HL-60/S4 treated with retinoic acid at 250 ng/mL for 4 days and 3 days (cell line): ENCODE results near the gene STX11.

Experiments used
- in situ Hi-C: fragments of 300-500 bp; cut with MboI; formaldehyde crosslinking; loops from 2 replicates; pipeline ENCODE4 v1.7.0; 2022; ENCODE audit warnings: low sequenced_read_pairs

Gene STX11

DNA sequence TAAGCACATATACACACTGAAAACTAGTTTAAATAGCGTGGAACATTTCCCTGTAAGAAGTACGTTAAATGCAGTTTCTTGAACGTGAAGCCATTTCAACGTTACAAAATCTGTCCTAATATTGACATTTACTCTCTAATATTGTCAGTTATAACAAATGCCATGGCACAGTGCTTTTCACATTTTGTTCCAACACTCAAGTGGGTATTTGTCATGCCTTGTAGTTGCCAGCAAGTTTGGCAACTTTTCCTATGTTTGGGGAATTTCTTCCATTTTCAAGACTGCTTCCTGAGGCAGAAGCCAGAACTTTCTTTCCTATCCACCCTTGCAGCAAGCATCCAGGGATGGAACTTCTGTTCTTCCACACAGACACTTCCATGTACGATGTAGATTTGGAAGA lies 63.0 kb downstream of the STX11 start:
- in situ Hi-C loops = no loop called here

DNA sequence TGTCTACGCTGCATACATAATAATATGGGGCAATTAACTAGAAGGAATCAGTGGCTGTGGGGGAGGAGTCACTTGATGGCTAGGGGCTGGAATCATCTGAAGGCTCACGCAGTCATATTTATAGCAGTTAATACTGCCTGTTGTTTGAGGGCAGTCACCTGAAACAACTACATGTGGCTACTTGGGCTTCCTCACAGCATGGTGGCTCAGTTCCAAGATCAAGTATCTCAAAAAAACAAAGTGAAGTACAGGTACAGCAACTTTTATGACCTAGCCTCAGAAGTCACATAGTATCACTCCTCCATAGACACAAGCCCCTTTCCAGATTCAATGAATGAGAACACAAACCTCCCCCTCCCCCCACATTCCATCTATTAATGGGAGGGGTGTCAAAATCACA lies 63.7 kb downstream of the STX11 start:
- in situ Hi-C loops = no loop called here

DNA sequence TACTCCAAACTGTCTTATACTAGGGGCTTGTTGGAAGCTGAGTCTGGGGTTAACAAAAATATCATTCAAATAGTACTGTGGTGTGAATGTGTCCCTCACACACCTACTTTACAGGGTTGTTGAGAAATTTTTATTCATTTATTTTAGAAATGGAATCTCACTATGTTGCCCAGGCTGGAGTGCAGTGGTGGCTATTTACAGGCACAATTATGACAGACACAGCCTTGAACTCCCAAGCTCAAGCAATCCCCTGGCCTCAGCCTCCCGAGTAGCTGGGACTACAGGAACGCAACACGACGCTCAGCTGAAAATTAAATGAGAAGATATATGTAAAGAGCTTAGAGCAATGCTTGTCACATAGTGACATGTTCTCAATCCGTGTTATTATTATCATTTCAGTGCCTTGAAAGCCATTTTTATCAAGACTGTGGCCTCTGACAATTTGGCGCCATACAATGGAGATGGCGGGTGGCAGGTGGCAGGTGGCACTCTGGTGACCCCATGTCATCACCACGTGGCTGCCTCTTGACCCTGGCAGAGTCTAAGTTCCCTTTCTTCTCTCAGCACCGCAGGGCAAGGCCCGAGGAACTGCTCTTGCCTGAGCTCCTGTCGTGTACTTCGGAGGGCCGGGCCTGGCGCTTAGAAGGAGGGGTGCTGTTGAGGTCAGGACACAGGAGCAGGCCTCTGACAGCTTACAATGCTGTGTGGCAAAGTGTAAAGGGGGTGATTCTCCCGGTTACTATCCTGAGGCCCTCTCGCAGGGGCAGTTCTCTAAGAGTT lies 64.5 kb downstream of the STX11 start:
- in situ Hi-C loops = loop anchor here (5.0 kb wide), 1 partner anchor 103 kb away; no protein-coding TSS in a partner anchor

DNA sequence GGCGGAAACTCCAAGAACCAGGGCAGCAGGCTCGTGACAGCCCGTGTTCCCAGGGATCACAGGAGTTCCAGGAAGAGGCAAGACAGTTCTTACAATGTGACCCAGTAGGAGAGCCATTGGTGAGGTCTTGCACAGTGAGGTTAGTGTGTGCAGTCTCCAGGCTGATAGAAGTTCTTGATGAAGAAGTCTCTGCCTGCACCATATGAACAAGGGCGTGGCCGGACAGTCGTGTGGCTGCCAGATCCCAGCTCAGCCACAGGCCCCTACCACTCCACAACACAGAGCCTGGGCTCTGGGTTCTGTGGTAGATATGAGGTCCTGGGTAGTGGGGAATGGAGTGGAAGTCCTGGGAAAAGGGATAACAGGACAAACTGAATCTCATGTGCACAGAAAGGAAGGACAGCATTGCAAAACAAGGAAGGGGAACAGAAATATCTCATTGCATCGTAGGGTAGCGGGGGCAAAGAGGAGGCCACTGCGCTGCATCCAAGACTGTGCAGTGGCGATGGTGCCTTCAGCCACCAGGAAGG lies 65.2 kb downstream of the STX11 start:
- in situ Hi-C loops = loop anchor here (5.0 kb wide), 1 partner anchor 103 kb away; no protein-coding TSS in a partner anchor

DNA sequence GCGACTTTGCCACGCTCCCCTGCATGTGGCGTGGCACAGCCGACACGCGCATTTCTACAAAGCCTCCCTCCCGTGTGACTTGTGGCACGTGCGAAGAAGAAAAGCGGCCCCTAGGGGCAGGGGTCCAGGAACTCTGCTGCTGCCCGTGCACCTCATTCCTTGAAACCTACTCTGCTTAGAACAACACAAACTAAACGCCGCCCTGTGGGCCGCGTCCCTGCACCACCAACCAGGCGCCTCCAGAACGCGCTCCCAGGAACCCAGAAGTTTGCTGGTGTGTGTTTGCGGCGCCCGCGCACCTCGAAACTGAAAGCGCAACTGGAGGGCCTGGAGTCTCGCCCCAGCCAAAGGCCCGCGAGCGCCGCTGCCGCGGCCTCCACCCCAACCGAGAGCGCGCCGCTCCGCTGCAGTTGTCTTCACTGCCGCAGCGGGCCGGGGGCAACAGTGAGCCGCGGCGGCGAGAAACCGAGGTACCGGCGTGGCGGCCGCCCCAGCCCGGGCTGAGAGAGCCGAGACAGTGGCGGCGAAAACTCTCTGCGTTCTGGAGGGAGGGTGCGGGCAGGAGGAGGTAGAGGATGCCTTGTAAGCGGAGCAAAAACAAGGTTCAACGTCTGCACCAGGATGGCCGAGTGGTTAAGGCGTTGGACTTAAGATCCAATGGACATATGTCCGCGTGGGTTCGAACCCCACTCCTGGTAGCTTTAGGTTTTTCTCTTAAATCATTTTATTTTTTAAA lies 65.8 kb downstream of the STX11 start:
- in situ Hi-C loops = loop anchor here (5.0 kb wide), 1 partner anchor 104 kb away; no protein-coding TSS in a partner anchor

DNA sequence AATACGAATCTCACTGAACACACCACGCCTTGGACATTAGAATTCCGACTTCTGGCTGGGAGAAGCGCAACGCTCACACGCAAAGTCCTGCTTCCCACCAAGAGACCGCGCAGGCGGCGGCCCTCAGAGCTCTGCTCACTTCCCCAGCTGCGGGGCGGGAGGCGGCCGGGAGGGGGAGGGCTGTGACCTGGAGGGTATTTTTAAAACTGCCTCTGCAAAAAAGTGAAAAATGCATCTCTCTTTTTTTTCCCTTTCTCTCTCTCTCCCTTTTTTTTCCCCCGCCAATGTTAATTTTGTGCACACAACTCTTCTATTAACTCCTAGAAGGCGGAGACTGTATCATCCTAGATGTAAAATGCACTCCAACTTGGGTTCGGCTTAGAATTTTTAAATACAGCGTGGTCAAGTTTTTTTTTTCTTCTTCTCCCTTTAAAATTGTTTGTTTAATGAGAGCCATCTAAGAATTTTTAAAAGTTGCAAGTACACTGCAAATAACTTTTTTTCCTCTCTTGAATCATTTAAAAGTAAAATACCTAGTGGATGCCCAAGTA lies 66.4 kb downstream of the STX11 start:
- in situ Hi-C loops = loop anchor here (5.0 kb wide), 1 partner anchor 104 kb away; no protein-coding TSS in a partner anchor

DNA sequence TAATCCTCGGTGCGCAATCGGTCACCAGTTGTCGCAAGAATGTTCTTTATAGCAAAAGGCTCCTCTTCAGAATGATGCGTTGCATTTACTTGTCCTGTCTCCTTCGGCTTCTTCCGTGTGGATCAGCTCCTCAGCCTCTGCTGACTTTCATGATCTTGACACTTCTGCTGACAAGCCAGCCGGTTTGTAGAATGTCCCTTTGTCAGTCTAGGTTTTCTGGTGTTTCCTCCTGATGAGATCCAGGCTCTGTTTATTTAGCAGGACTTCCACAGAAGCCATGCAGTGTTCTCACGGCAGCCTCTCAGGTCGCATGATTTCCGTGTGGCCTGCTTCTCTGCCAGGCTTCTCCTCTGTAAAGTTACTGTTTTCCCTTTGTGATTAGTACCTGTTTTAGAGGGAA lies 66.9 kb downstream of the STX11 start:
- in situ Hi-C loops = loop anchor here (5.0 kb wide), 1 partner anchor 105 kb away; no protein-coding TSS in a partner anchor

DNA sequence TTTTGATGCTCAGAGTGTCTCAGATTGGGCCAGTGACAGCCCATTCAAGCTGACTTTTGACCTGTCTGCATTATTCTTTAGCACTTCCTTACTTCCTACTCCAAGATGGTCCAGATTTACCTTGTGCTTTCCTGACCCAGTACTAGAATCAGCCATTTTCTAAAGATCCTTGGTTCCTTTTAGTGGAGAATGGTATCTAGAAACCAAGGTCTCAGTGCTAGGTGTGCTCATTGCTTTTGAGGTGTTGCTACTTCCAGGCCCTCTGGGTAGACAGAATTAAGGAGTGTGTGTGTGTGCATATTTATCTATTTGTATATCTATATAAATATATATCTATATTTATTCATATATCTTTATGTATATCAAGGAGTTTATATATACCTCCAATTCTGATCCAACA lies 67.5 kb downstream of the STX11 start:
- in situ Hi-C loops = loop anchor here (5.0 kb wide), 1 partner anchor 105 kb away; no protein-coding TSS in a partner anchor

DNA sequence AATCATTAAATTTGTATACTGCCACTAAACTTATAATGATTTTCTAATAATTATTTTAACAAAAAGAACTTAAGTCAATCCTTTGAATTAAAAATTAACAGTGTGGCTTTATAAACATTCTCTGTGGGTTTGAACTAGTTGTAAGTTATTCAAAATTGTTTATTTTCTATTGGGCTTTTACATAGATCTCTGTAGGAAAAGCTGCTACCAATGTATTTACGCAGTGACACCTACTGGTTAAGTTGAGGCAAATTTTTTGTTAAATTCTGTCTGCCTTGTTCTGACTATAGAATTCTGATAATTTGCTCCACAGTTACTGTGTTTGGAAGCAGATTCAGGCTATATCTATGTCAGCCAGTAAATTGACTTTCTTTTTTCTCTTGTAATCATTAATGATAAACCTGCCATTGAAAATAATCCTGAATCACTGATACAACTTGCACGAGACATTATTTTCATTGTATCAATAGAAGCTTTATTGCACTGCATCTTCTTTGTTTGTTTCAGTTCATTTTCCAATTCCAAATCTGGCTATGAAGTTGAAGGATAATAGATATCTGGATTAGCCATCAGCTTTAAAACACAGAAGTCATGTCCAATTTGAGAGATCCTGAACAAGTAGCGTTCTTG lies 68.9 kb downstream of the STX11 start:
- in situ Hi-C loops = loop anchor here (5.0 kb wide), 1 partner anchor 107 kb away; no protein-coding TSS in a partner anchor

DNA sequence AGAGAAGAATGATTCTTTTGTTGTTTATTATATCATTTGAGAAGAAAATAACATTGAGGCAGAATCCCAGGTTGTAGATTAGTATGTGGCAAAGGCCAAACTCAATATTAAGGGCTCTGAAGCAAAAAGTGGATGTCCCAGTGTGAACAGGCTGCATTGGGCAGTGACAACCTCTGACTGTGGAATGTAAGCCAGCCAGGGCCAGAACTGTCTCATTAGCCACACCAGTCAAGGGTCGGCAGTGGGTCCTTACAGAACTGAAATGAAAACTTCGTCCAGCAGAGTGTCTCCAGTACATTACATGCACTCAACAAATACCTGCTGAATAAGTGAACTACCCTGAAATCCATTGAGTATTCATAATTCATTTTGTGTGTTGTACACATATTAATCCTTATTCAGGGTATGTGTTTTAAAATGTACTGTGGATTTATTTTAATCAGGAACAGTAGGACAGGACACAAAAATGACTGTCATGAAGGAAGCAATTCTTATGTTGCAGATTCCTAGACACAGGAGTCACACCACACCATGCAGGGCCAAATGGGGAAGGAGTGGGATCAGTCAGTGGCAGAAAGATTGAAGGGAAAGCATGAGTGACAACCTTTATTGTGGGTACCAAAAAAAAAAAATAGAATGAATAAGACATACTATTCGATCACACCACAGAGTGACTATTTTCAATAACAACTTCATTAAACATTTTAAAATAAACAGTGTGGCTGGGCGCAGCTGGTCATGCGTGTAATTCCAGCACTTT lies 69.9 kb downstream of the STX11 start:
- in situ Hi-C loops = no loop called here

DNA sequence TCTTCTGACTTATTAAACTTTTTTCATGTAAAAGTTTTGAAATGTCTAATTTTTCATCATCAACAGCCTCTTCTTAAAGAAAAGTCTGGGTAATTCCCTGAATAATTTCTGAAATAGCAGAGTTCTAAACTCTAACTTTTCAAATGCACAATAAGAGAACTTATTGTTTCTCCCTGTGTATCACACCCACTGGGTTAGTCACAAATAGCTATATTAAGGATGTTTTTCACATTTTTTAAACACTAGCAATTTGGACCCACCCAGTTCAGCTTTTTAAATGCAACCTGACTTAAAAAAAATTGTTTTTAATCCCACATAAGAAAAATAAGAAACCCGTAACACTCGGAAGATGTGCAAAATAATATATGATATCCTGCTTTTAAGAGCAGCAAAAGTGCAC lies 73.4 kb downstream of the STX11 start:
- in situ Hi-C loops = no loop called here

DNA sequence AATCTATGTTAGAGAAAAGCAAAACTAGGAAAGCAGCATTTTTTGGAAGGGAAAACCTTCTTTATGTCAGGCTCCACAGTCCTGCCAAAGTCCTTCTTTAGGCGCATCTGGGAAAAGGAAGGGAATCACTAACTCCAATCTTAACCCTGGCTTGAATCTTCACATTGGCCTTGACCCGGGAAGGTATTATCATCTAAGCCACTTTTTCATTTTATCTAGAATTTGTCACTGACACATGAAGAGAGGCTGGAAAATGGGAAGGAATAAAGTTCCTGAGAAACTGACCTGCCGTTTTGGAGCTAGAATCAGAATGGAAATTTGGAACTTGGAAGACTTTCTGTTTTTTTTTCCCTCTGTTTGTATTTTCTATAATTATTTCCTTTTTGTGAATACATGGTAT lies 81.4 kb downstream of the STX11 start:
- in situ Hi-C loops = no loop called here

DNA sequence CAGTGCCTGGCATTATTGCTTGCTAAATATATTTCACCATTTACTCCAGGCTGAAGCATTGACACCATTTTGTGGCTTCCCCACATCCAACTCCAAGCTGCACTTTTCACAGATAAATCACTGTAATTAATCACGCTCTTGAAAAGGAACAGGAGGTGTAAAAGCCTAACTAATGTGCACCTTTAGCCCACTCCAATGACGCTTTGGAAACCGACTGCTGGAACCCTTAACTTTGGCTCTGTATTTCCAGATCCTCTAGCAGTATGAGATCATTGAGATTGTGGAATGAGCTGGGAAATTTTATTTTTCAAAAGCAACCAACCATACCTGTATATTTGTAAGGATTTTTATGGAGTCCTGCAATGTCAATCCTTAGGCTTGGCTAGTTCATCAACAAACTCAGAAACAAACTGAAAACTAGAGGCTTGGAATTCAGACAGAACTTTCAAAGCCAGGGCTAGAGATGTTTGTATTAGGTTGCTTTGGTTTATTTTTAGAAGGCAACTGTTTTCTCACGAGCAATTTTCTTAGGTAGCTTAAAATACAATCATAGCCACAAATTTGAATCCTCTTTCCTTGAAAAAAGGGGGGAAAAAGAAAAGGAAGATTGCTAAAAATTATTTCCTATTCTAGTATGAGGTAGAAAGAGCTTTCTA lies 82.0 kb downstream of the STX11 start:
- in situ Hi-C loops = no loop called here

DNA sequence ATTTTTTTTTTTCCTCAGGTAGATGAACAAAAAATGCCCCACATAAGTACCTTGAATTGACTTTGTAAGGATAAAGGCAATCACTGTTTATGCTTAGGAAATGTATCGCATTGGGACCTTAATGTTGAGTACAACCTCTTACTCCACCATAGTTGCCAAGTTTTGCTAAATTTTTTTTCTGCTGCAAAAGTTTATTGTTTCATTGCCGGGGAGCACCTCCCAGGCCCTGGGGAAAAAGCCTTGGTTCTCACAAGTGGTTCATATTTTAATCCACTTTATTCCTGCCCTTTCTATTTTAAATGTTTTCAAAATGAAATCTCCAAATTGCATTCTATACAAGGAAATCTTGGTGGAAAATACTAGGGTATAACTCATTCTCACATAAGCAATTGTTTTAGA lies 82.5 kb downstream of the STX11 start:
- in situ Hi-C loops = no loop called here

DNA sequence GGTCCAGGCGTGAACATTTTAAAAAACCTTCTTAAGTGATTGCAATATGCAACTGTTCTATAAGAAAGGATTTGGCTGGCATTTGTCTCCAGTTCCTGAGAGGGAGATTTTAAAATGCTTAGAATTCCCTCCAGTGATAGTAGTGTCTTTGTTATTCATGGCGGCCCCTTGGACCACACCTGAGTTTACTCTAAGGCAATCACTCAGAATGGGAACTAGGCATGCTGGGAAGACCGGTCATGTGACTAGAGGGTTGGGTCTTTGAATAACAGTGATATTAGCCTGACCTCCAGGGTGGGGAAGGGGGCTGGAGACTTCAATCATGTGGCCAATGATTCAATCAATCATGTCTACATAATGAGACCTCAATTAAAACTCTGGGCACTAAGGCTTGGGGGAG lies 84.1 kb downstream of the STX11 start:
- in situ Hi-C loops = no loop called here

DNA sequence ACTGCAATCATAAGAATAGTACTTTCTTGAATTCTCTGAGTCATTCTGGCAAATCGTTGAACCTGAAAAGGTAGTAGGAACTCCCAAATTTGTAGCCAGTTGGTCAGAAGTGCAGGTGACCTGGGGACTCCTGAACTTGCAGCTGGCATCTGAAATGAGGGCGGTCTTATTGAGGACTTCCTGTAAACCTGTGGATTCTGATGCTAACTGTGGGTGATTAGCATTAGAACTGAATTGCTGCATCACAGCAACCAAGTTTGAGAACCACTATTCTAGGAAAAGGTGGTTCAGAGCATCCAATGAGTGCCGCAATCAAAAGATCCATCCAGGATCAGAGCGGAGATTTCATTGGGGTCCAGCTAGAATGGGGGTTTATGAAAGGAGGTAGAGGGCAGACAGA lies 84.6 kb downstream of the STX11 start:
- in situ Hi-C loops = no loop called here
